Measurements from ENCODE around the gene KIZ.
A peak's percentile ranks its signal among the peaks of the same experiment; 100 is the strongest.

- TF ChIP-seq CTCF (IDR thresholded peaks at IDR 0.05; ENCODE audit: poor library complexity), result no peak
- peak; percentile 78 for TF ChIP-seq EZH2 (IDR thresholded peaks at IDR 0.05; ENCODE audit: borderline replicate concordance)
- TF ChIP-seq EZH2phosphoT487 (IDR thresholded peaks at IDR 0.05; ENCODE audit: low read depth, severe bottlenecking, unreplicated experiment), result peak; percentile 12
Observed at GRCh38 chr20:21101932-21102575, 23.8 kb upstream of the KIZ start.
